Subcutaneous abdominal adipose tissue (tissue), 5 donors: ENCODE measurements around the gene CUX1.
A peak's percentile ranks its signal among the peaks of the same experiment; 100 is the strongest.

Experiments used
- H3K27ac ChIP-seq: one replicate; pipeline ENCODE4 v1.7.0; 2013; ENCODE audit warnings: low read depth, mild to moderate bottlenecking, inconsistent platforms, low read length, moderate library complexity
- H3K27me3 ChIP-seq, 5 donors: one replicate each; pipeline ENCODE4 v1.7.0; 2013; ENCODE audit warnings: low read length in 5 of 5, inconsistent platforms in 1 of 5; ENCODE audit not compliant: control insufficient read depth in 5 of 5, insufficient read depth in 4 of 5
- H3K36me3 ChIP-seq, 5 donors: one replicate each; pipeline ENCODE4 v1.7.0; 2013; ENCODE audit warnings: low read length in 5 of 5; ENCODE audit not compliant: control insufficient read depth in 5 of 5, insufficient read depth in 5 of 5
- H3K4me1 ChIP-seq, 5 donors: one replicate each; pipeline ENCODE4 v1.7.0; 2013; ENCODE audit warnings: low read length in 5 of 5, mild to moderate bottlenecking in 3 of 5, moderate library complexity in 1 of 5; ENCODE audit not compliant: control insufficient read depth in 5 of 5, insufficient read depth in 5 of 5
- H3K4me3 ChIP-seq, 5 donors: one replicate each; pipeline ENCODE4 v1.7.0; 2013; ENCODE audit warnings: low read length in 5 of 5, low read depth in 1 of 5
- H3K9ac ChIP-seq, 5 donors: one replicate each; pipeline ENCODE4 v1.7.0; 2013; ENCODE audit warnings: low read length in 5 of 5, mild to moderate bottlenecking in 4 of 5, moderate library complexity in 3 of 5
- H3K9me3 ChIP-seq, 5 donors: one replicate each; pipeline ENCODE4 v1.7.0; 2013; ENCODE audit warnings: low read length in 5 of 5; ENCODE audit not compliant: control insufficient read depth in 5 of 5
- donor health status: healthy.
- donor health status: healthy.
- donor health status: healthy.
- donor health status: healthy.
- donor health status: healthy.

The CUX1 gene

GRCh38 chr7:102282465-102283362 is 465.3 kb downstream of the CUX1 start:
- Histone ChIP-seq H3K4me3 (no peak overlapping the region), H3K9me3 (no peaks in the 10 kb centered on the region), H3K4me1 (peaks cover under 1 to 36% (median 32%) of the 10 kb centered on the region in 5 donors), H3K27ac (no peak overlapping the region), H3K36me3 (no peaks in the 10 kb centered on the region), H3K27me3 (no peaks in the 10 kb centered on the region), H3K9ac (no peak overlapping the region)

GRCh38 chr7:102283477-102284189 is 466.2 kb downstream of the CUX1 start:
- Histone ChIP-seq H3K27ac (no peak overlapping the region), H3K9ac (no peak overlapping the region), H3K4me3 (no peak overlapping the region), H3K9me3 (no peaks in the 10 kb centered on the region), H3K36me3 (no peaks in the 10 kb centered on the region), H3K4me1 (peaks cover 2 to 45% (median 39%) of the 10 kb centered on the region in 5 donors), H3K27me3 (no peaks in the 10 kb centered on the region)

GRCh38 chr7:102284399-102284798 is 467.0 kb downstream of the CUX1 start:
- no peaks in the 10 kb centered on the region for H3K9me3 ChIP-seq
- H3K4me3 ChIP-seq: no peak overlapping the region
- no peak overlapping the region for H3K27ac ChIP-seq
- H3K27me3 ChIP-seq: no peaks in the 10 kb centered on the region
- peaks cover 2 to 46% (median 39%) of the 10 kb centered on the region in 5 donors for H3K4me1 ChIP-seq
- peak overlapping the region in 1 of 5 donors; percentile 30 for H3K9ac ChIP-seq
- H3K36me3 ChIP-seq: no peaks in the 10 kb centered on the region

- Histone ChIP-seq H3K9me3 (no peaks in the 10 kb centered on the region), H3K4me1 (peaks cover 2 to 42% (median 36%) of the 10 kb centered on the region in 5 donors), H3K27ac (no peak overlapping the region), H3K27me3 (no peaks in the 10 kb centered on the region), H3K9ac (peak overlapping the region in 2 of 5 donors; percentile 30 to 60), H3K4me3 (peak overlapping the region in 4 of 5 donors; percentile 32 to 74 (median 48)), H3K36me3 (no peaks in the 10 kb centered on the region)
Observed at GRCh38 chr7:102284891-102285539, 467.6 kb downstream of the CUX1 start.

- Histone ChIP-seq H3K9me3 (no peaks in the 10 kb centered on the region), H3K27me3 (no peaks in the 10 kb centered on the region), H3K4me1 (peaks cover 2 to 42% (median 36%) of the 10 kb centered on the region in 5 donors), H3K9ac (peak overlapping the region in 3 of 5 donors; percentile 60 to 79 (median 75)), H3K27ac (no peak overlapping the region), H3K36me3 (no peaks in the 10 kb centered on the region), H3K4me3 (peak overlapping the region in 4 of 5 donors; percentile 59 to 74 (median 64))
Observed at GRCh38 chr7:102285540-102286236, 468.3 kb downstream of the CUX1 start.

GRCh38 chr7:102286237-102287110 is 469.0 kb downstream of the CUX1 start, which contains the start of gene SH2B2:
Gene SH2B2, plus strand, starts transcription at chr7:102286868. Its CDS starts 13,683 bp downstream, at chr7:102300551.
- Histone ChIP-seq H3K9ac (peak within 1 kb of the TSS in 4 of 5 donors; percentile 73 to 88 (median 76)), H3K9me3 (no peaks in the 10 kb centered on the region), H3K4me1 (peaks cover 2 to 42% (median 36%) of the 10 kb centered on the region in 5 donors), H3K27me3 (peaks cover 0 to 2% (median 0%) of the 10 kb centered on the region in 5 donors), H3K36me3 (no peaks in the 10 kb centered on the region), H3K4me3 (peak within 1 kb of the TSS; percentile 74 to 84 (median 82)), H3K27ac (peak within 1 kb of the TSS; percentile 50)

- Histone ChIP-seq H3K4me3 (peak overlapping the region; percentile 74 to 84 (median 82)), H3K9ac (peak overlapping the region in 4 of 5 donors; percentile 64 to 88 (median 76)), H3K27me3 (peaks cover 0 to 10% (median 0%) of the 10 kb centered on the region in 5 donors), H3K4me1 (peaks cover 2 to 42% (median 36%) of the 10 kb centered on the region in 5 donors), H3K27ac (no peak overlapping the region), H3K9me3 (no peaks in the 10 kb centered on the region), H3K36me3 (no peaks in the 10 kb centered on the region)
Observed at GRCh38 chr7:102287111-102287980, 469.9 kb downstream of the CUX1 start.

- peaks cover 2 to 42% (median 36%) of the 10 kb centered on the region in 5 donors for H3K4me1 ChIP-seq
- H3K9me3 ChIP-seq: no peaks in the 10 kb centered on the region
- H3K27ac ChIP-seq: no peak overlapping the region
- peaks cover 0 to 10% (median 0%) of the 10 kb centered on the region in 5 donors for H3K27me3 ChIP-seq
- no peaks in the 10 kb centered on the region for H3K36me3 ChIP-seq
- peak overlapping the region in 3 of 5 donors; percentile 73 to 88 (median 78) for H3K9ac ChIP-seq
- H3K4me3 ChIP-seq: peak overlapping the region; percentile 74 to 84 (median 82)
Observed at GRCh38 chr7:102287981-102288278, 470.5 kb downstream of the CUX1 start.
